Ectodermal cell (in vitro differentiated cells): Measurements from ENCODE around the gene NELL1.

Experiments used
- H3K27ac ChIP-seq: 2 replicates; pipeline ENCODE4 v1.7.0; 2013; ENCODE audit warnings: mild to moderate bottlenecking, low read depth, low read length; ENCODE audit not compliant: insufficient read depth, poor library complexity, severe bottlenecking
- H3K27me3 ChIP-seq: 2 replicates; pipeline ENCODE4 v1.7.0; 2013; ENCODE audit warnings: mild to moderate bottlenecking, low read length; ENCODE audit not compliant: insufficient read depth, control insufficient read depth, poor library complexity, severe bottlenecking
- H3K36me3 ChIP-seq: one replicate; pipeline ENCODE4 v1.7.0; 2013; ENCODE audit warnings: low read length; ENCODE audit not compliant: control insufficient read depth, insufficient read depth
- H3K4me1 ChIP-seq: one replicate; pipeline ENCODE4 v1.7.0; 2013; ENCODE audit warnings: low read length; ENCODE audit not compliant: control insufficient read depth, insufficient read depth
- H3K4me3 ChIP-seq: 2 replicates; pipeline ENCODE4 v1.7.0; 2013; ENCODE audit warnings: low read depth, low read length, control low read depth; ENCODE audit not compliant: insufficient read depth
- H3K9me3 ChIP-seq: 2 replicates; pipeline ENCODE4 v1.7.0; 2013; ENCODE audit warnings: mild to moderate bottlenecking, low read length, moderate library complexity; ENCODE audit not compliant: control insufficient read depth
- WGBS, 2 experiments: methylation state at CpG; one replicate each; pipeline ENCODE4 v1.1.7; 2013; ENCODE audit warnings: missing lambda C conversion rate in 2 of 2; 5-methylcytosine and 5-hydroxymethylcytosine counted together

Gene NELL1

GRCh38 chr11:21614961-21615360 lies 945.6 kb downstream of the NELL1 start:
- 89 to 91% methylated on average over 2 to 4 of the region's 5 CpGs for WGBS, 2 experiments
- Histone ChIP-seq H3K36me3 (no peaks in the 10 kb centered on the region), H3K27me3 (no peaks in the 10 kb centered on the region), H3K9me3 (no peaks in the 10 kb centered on the region), H3K4me1 (no peaks in the 10 kb centered on the region), H3K27ac (no peak overlapping the region), H3K4me3 (no peak overlapping the region)

DNA sequence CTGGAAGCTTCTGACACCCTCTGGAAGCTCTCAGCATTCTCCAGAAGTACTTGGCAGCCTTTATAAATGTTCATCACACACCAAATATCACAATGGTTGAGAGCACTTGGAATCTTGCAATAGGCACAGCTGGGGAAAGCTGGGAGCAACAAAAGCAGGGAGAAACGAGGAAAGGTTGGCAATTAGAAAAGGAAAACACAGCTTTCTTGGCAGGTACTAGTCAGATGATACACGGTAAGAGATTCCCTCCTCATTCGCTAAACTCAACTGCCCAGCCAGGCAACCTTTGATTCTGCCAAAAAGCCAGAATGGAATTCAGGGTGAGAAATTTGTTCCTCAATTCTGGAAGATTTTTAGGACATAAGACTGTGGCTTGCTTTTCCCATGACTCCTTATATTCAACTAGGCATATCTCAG lies 946.6 kb downstream of the NELL1 start:
- WGBS, 2 experiments = 87 to 93% methylated on average over 3 of the region's 3 CpGs
- no peaks in the 10 kb centered on the region for H3K27me3 ChIP-seq
- no peaks in the 10 kb centered on the region for H3K36me3 ChIP-seq
- H3K9me3 ChIP-seq = no peaks in the 10 kb centered on the region
- no peaks in the 10 kb centered on the region for H3K4me1 ChIP-seq
- no peak overlapping the region for H3K27ac ChIP-seq
- H3K4me3 ChIP-seq = no peak overlapping the region

DNA sequence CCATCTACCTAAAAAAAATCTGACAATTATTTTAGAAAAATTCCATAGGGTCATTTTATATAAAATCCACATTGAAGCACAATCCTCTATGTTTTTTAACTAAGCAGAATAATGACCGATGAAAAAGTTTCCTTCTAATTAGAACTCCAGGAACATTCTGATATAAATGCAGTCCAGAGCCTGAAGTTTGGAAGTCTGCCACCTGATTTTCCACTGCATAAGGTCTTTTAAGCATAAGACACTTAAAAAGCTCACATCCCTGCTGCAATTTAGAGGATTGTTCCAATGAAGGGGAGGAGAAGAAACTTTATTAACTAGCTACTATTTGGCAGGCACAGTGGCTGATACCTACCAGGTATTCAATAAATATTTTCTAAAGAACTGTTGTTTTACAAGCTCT lies 953.2 kb downstream of the NELL1 start:
- Histone ChIP-seq H3K9me3 (no peaks in the 10 kb centered on the region), H3K27ac (no peak overlapping the region), H3K4me3 (no peak overlapping the region), H3K4me1 (no peaks in the 10 kb centered on the region), H3K36me3 (no peaks in the 10 kb centered on the region), H3K27me3 (no peaks in the 10 kb centered on the region)
- WGBS, 2 experiments = 98 to 100% methylated on average over 1 of the region's 1 CpG

DNA sequence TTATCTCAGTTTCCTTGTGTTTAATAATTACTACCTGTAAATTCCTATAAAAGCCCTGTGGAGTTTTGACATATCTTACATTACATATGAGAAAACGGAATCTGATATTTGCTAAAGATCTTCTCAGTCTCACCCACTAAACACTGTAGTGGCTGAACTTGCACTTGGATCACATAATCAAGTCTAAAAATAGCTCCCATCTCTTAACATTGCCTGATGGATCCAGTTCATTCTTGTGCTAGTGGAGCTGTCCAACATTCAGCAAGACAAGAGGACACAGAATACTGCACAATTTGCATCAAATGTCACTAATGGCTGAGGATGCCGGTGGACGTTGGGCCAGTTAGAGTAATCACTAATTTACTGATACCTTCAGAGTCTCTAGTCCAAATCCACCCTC lies 953.6 kb downstream of the NELL1 start:
- Histone ChIP-seq H3K9me3 (no peaks in the 10 kb centered on the region), H3K36me3 (no peaks in the 10 kb centered on the region), H3K27me3 (no peaks in the 10 kb centered on the region), H3K27ac (no peak overlapping the region), H3K4me1 (no peaks in the 10 kb centered on the region), H3K4me3 (no peak overlapping the region)
- WGBS, 2 experiments = 88 to 90% methylated on average over 3 of the region's 3 CpGs
